Osteocyte (in vitro differentiated cells): ENCODE data around the gene HMBS. TPM values are rescaled to one million over a fixed set of nuclear protein-coding genes. Genes with fewer than 3 reads are reported as not detected.
A peak's percentile ranks its signal among the peaks of the same experiment; 100 is the strongest.

Experiments
- DNase-seq: peaks from one replicate; pipeline ENCODE4 v3.0.0; 2021; ENCODE audit warnings: mixed read lengths; ENCODE audit not compliant: unreplicated experiment; ENCODE audit errors: extremely low spot score
- H3K27ac Mint-ChIP-seq: one replicate; pipeline ENCODE4 v1.8.0; 2021; ENCODE audit warnings: mild to moderate bottlenecking, mixed read lengths; ENCODE audit not compliant: unreplicated experiment
- H3K27me3 Mint-ChIP-seq: one replicate; pipeline ENCODE4 v1.8.0; 2021; ENCODE audit warnings: mixed read lengths; ENCODE audit not compliant: unreplicated experiment
- H3K36me3 Mint-ChIP-seq: one replicate; pipeline ENCODE4 v1.8.0; 2021; ENCODE audit warnings: mixed read lengths; ENCODE audit not compliant: unreplicated experiment
- H3K4me1 Mint-ChIP-seq: one replicate; pipeline ENCODE4 v1.8.0; 2021; ENCODE audit warnings: mixed read lengths; ENCODE audit not compliant: unreplicated experiment
- H3K4me3 Mint-ChIP-seq: one replicate; pipeline ENCODE4 v1.8.0; 2021; ENCODE audit warnings: mild to moderate bottlenecking, moderate library complexity, mixed read lengths; ENCODE audit not compliant: unreplicated experiment
- H3K9me3 Mint-ChIP-seq: one replicate; pipeline ENCODE4 v1.8.0; 2021; ENCODE audit warnings: mixed read lengths; ENCODE audit not compliant: unreplicated experiment
- CTCF ChIP-seq: fragments of 200-600 bp; sonication (generic); IDR thresholded peaks from 2 replicates; pipeline ENCODE4 v1.5.0; 2021; ENCODE audit warnings: antibody characterized with exemption, mild to moderate bottlenecking, moderate library complexity
- total RNA-seq: library from RNA; stranded (reverse); gene quantifications from 2 replicates; pipeline ENCODE4 v1.2.1, GENCODE V29; 2021

The HMBS gene
- total RNA-seq, 1 donor from 2014 or later, result 18.6 TPM

GRCh38 chr11:119087123-119087522 is 2.4 kb downstream of the HMBS start:
- no peak for DNase-seq
- H3K27ac Mint-ChIP-seq, result no peak overlapping the region
- peak overlapping the region; percentile 26 for H3K4me3 Mint-ChIP-seq
- no peak for TF ChIP-seq CTCF
- no peaks in the 10 kb centered on the region for H3K27me3 Mint-ChIP-seq
- H3K9me3 Mint-ChIP-seq, result no peaks in the 10 kb centered on the region
- peaks cover 20% of the 10 kb centered on the region for H3K4me1 Mint-ChIP-seq
- H3K36me3 Mint-ChIP-seq, result peaks cover 4% of the 10 kb centered on the region

GRCh38 chr11:119087747-119088241 is 3.1 kb downstream of the HMBS start:
- DNase-seq, result no peak
- no peak overlapping the region for H3K27ac Mint-ChIP-seq

DNA sequence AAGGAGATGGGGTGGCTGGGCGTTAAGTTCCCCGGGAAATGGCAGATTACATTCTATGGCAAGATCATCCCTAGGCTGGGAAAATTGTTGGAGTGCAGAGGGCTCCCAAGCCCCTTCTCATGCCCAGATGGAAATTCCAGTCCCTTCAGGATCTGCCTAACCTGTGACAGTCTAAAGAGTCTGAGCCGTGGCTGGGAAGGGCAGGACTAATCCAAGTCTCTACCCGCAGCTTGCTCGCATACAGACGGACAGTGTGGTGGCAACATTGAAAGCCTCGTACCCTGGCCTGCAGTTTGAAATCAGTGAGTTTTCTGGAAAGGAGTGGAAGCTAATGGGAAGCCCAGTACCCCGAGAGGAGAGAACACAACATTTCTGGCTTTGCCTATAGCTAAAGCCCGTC is 3.7 kb downstream of the HMBS start:
- Mint-ChIP-seq H3K36me3 (no peaks in the 10 kb centered on the region), H3K9me3 (no peaks in the 10 kb centered on the region), H3K27ac (peak overlapping the region; percentile 4), H3K4me1 (peaks cover 32% of the 10 kb centered on the region), H3K27me3 (no peaks in the 10 kb centered on the region), H3K4me3 (no peak overlapping the region)
- no peak for DNase-seq
- no peak for TF ChIP-seq CTCF

More at GRCh38 chr11:119087747-119088241, 3.1 kb downstream of the HMBS start:
- Mint-ChIP-seq H3K4me1 (peaks cover 27% of the 10 kb centered on the region), H3K27me3 (no peaks in the 10 kb centered on the region), H3K36me3 (no peaks in the 10 kb centered on the region), H3K4me3 (no peak overlapping the region), H3K9me3 (no peaks in the 10 kb centered on the region)
- no peak for TF ChIP-seq CTCF

DNA sequence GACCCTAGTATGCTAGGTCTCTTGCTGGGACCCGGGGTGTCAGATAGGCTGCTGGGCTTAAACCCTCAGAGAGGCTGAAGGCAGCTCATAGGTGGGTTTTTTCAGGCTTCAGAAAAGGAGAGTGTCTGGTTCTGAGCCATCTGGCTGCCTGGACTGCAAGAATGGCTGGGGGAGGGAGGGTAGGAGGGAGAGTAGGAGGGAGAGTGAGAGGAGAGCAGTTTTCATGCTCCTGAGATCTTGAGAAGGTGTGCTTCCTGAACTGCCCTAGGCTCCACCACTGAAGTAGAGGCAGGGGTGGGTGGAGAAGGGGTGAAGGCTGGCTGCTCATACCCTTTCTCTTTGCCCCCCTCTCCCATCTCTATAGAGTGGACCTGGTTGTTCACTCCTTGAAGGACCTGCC is 4.6 kb downstream of the HMBS start:
- no peak for DNase-seq
- Mint-ChIP-seq H3K36me3 (no peaks in the 10 kb centered on the region), H3K27ac (no peak overlapping the region), H3K9me3 (no peaks in the 10 kb centered on the region), H3K4me1 (peaks cover 38% of the 10 kb centered on the region), H3K4me3 (no peak overlapping the region), H3K27me3 (no peaks in the 10 kb centered on the region)
- TF ChIP-seq CTCF, result no peak

- no peak overlapping the region for H3K27ac Mint-ChIP-seq
- DNase-seq, result no peak
- H3K4me1 Mint-ChIP-seq, result peaks cover 32% of the 10 kb centered on the region
- H3K27me3 Mint-ChIP-seq, result no peaks in the 10 kb centered on the region
- no peak overlapping the region for H3K4me3 Mint-ChIP-seq
- H3K9me3 Mint-ChIP-seq, result no peaks in the 10 kb centered on the region
- no peak for TF ChIP-seq CTCF
- H3K36me3 Mint-ChIP-seq, result no peaks in the 10 kb centered on the region
These were observed 6.5 kb downstream of the HMBS start for GRCh38 chr11:119091178-119091577.
